Motor neuron (in vitro differentiated cells): ENCODE measurements around the gene PRMT1. TPM values are rescaled to one million over a fixed set of nuclear protein-coding genes. Genes with fewer than 3 reads are reported as not detected.

Experiments
- ATAC-seq, 8 experiments: fragments of 200-7000 bp; cut with Tn5 transposase; replicated peaks in 6 of 8; 2 replicates each; pipeline ENCODE4 v1.8.0; 2021; ENCODE audit warnings: mild to moderate bottlenecking in 8 of 8, moderate library complexity in 8 of 8
- H3K27ac ChIP-seq, 2 donors: fragments of 250-450 bp; sonication (Bioruptor Pico); 2 replicates each; pipeline ENCODE4 v1.9.0; 2021; ENCODE audit warnings: antibody characterized with exemption in 2 of 2, mild to moderate bottlenecking in 2 of 2, moderate library complexity in 1 of 2
- H3K4me1 ChIP-seq, 2 donors: fragments of 250-450 bp; sonication (Bioruptor Pico); replicated peaks in 1 of 2; 2 replicates each; pipeline ENCODE4 v1.6.1; 2021; ENCODE audit warnings: antibody characterized with exemption in 2 of 2, mild to moderate bottlenecking in 2 of 2, moderate library complexity in 1 of 2
- H3K4me3 ChIP-seq, 5 donors: fragments of 250-450 bp; sonication (Bioruptor Pico); 2 replicates each; pipeline ENCODE4 v1.9.0; 2021; ENCODE audit warnings: antibody characterized with exemption in 5 of 5, mild to moderate bottlenecking in 5 of 5, moderate library complexity in 4 of 5
- WGBS, 10 experiments: fragments of 450-650 bp; shearing (Covaris generic); methylation state at CpG; one replicate each; pipeline ENCODE4 v1.0.0; 2022; 5-methylcytosine and 5-hydroxymethylcytosine counted together
- in situ Hi-C, 9 experiments: fragments of 400-800 bp; cut with MboI; loops; one replicate each; pipeline ENCODE4 v1.15.0; 2021; ENCODE audit warnings: low sequenced_read_pairs in 9 of 9, low pct_unique_long_range_greater_than_20kb in 2 of 9; ENCODE audit not compliant: unreplicated experiment in 9 of 9
- total RNA-seq, 8 experiments: library from RNA; unstranded; fragments of 300-600 nt; gene quantifications; 2 replicates each; pipeline versions ENCODE4 v1.2.3 to v1.2.4, GENCODE V29; 2022

PRMT1 gene
- total RNA-seq, 8 experiments from 2014 or later: 190 to 369 (median 229) TPM

DNA sequence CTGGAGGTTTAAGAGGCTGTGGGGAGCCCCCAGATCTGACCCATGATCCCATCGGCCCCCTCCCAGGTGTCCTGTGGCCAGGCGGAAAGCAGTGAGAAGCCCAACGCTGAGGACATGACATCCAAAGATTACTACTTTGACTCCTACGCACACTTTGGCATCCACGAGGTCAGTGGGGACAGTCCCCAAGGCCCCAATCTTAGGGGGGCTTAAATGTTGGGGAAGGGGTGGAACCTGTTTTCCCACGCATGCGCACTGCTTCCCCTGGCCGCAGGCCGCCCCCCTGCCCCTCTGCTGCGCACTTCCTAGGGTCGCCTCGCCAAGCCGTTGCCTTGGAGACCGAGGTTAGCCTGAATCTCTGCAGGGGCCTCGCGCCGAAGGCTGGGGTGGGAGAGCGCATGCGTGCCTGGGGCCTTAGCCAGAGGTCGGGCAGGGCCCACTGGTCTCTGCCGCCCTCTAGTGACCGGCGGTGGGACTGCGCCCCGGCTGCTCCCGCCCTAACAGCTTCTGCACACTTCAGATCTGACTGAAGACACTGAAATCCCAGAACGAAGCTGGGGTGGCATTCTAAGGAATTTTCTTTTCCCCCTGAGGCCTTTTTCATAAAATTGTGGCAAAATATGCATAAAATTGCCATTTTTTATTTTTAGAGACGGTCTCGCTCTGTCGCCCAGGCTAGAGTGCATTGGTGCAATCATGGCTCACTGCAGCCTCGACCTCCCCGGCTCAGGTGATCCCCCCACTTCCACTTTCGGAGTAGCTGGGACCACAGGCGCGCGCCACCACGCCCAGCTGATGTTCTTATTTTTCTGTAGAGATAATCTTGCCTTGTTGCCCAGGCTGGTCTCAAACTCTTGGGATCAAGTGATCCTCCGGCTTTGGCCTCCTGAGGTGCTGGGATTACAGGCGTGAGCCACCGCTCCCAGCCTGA lies 3.6 kb downstream of the PRMT1 start:
- peak in 7 of 8 experiments; percentile 0 to 36 (median 24) for ATAC-seq
- WGBS, 10 experiments: 40 to 100% (median 76%) methylated on average over 1 to 19 of the region's 40 CpGs; no CpG with 5 or more reads in 1 of the 10 experiments
- H3K4me1 ChIP-seq: peaks cover 25 to 26% of the 10 kb centered on the region in 2 donors
- H3K4me3 ChIP-seq: peak overlapping the region in 4 of 5 donors; percentile 2 to 29 (median 8)
- in situ Hi-C loops: no loop called here
- peak overlapping the region; percentile 24 to 79 for H3K27ac ChIP-seq

DNA sequence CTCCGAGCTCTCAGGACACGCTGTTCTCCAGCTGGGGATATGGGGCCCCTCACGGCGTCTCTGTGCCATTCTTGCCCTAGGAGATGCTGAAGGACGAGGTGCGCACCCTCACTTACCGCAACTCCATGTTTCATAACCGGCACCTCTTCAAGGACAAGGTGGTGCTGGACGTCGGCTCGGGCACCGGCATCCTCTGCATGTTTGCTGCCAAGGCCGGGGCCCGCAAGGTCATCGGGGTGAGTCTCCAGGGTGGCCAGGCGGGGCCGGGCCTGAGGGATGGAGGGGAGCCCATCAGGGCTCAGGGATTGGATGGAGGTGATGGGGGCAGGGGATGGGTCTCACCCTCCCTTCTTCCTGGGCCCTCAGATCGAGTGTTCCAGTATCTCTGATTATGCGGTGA lies 4.8 kb downstream of the PRMT1 start:
- no peak overlapping the region for H3K4me3 ChIP-seq
- H3K4me1 ChIP-seq: peaks cover 25 to 26% of the 10 kb centered on the region in 2 donors
- 82 to 100% (median 100%) methylated on average over 2 to 6 of the region's 19 CpGs; no CpG with 5 or more reads in 6 of the 10 experiments for WGBS, 10 experiments
- ATAC-seq: no peak
- in situ Hi-C loops: no loop called here
- H3K27ac ChIP-seq: no peak overlapping the region

DNA sequence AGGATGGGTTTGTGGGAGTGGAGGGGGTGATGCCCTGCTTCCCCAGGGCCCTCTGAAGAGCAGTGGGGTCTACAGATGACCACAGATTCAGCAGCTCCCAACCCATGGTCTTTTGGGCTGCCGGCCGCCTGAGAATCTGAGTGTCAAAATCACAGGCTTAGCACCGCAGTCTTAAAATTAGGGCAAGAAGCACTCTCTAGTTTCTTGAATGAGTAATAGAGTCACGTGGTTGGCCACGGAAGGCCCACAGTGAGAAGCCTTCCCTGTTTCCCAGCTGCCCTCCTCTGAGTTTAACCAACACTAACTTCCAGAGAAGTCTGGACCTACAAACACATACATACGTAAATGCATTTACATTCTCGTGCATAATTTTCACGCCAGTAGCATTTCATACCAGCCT lies 5.2 kb downstream of the PRMT1 start:
- Histone ChIP-seq H3K27ac (no peak overlapping the region), H3K4me1 (peaks cover 25 to 26% of the 10 kb centered on the region in 2 donors), H3K4me3 (no peak overlapping the region)
- 62 to 100% (median 89%) methylated on average over 1 to 8 of the region's 8 CpGs; no CpG with 5 or more reads in 2 of the 10 experiments for WGBS, 10 experiments
- in situ Hi-C loops: no loop called here
- ATAC-seq: no peak

DNA sequence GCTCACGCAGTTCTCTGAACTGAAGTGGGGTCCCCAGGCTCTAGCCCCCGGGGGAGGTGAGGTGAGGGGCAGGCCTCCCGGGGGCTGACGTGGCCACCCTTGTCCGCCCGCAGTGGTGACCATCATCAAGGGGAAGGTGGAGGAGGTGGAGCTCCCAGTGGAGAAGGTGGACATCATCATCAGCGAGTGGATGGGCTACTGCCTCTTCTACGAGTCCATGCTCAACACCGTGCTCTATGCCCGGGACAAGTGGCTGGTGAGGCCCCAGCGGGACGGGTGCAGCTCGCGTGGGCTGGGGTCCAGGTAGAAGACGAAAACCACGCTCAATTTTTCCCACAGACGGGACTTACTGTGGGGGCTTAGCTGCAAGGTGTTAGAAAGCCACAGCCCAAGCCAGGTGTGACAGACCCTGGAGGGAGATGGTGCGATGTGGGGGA lies 6.8 kb downstream of the PRMT1 start:
- no peak for ATAC-seq
- Histone ChIP-seq H3K4me3 (no peak overlapping the region), H3K27ac (no peak overlapping the region), H3K4me1 (peaks cover 21 to 26% of the 10 kb centered on the region in 2 donors)
- in situ Hi-C loops: no loop called here
- 60 to 100% (median 100%) methylated on average over 1 to 9 of the region's 18 CpGs; no CpG with 5 or more reads in 4 of the 10 experiments for WGBS, 10 experiments

DNA sequence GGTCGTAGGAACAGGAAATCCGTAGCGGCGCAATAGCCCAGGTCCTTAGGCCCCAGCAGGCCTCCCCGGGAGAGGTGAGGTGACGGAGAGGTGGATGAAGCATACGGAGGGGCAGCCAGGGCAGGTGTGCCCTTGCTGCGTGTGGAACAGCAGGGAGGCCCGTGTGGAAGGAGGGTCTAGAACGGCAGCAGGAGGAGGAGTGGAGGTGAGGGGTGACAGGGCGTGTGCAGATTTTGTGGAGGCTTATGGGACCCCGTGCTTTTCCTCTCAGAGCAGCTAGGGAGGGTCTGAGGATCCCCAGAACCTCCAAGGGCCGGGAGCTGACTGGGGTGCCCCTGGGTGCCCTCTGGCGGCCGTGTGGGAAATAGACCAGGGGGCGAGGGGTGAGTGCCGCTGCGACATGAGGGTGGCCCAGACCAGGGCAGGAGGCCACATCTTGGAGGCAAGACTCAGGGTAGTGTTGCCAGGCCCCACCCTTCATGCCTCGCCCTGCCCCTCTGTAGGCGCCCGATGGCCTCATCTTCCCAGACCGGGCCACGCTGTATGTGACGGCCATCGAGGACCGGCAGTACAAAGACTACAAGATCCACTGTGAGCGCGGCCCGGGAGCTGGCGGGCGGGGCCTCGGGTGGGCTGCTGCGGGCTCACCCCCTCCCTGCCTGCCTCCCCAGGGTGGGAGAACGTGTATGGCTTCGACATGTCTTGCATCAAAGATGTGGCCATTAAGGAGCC lies 7.3 kb downstream of the PRMT1 start:
- Histone ChIP-seq H3K4me3 (no peak overlapping the region), H3K4me1 (peaks cover 21 to 26% of the 10 kb centered on the region in 2 donors), H3K27ac (no peak overlapping the region)
- WGBS, 10 experiments: 68 to 100% (median 95%) methylated on average over 1 to 11 of the region's 35 CpGs; no CpG with 5 or more reads in 5 of the 10 experiments
- in situ Hi-C loops: no loop called here
- ATAC-seq: peak in 2 of 8 experiments; percentile 7 to 12

DNA sequence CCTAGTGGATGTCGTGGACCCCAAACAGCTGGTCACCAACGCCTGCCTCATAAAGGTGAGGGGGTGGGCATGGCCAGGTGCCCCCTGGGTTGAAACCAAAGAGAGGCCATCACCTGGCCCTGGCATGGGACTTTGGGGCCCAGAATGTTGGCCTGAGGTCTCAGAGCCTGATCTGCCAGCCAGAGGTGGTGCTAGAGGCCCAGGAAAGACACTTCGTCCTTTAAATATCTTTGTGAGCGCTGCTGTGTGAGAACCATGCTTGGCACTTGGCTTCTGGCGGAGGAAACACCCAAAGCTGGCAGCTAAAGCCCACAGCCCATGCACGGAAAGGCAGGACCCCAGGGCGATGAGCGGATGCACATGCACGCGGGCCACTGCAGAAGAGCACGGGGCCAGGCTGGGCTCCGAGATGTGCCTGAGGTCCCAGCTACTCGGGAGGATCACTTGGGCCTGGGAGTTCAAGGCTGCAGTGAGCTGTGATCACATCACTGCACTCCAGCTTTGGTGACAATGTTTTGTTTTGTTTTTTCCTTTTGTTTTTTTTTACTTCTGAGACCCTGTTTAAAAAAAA lies 8.0 kb downstream of the PRMT1 start:
- H3K27ac ChIP-seq: no peak overlapping the region
- peaks cover 17 to 22% of the 10 kb centered on the region in 2 donors for H3K4me1 ChIP-seq
- in situ Hi-C loops: no loop called here
- WGBS, 10 experiments: 79 to 100% (median 96%) methylated on average over 2 to 8 of the region's 13 CpGs; no CpG with 5 or more reads in 6 of the 10 experiments
- no peak overlapping the region for H3K4me3 ChIP-seq
- ATAC-seq: no peak

DNA sequence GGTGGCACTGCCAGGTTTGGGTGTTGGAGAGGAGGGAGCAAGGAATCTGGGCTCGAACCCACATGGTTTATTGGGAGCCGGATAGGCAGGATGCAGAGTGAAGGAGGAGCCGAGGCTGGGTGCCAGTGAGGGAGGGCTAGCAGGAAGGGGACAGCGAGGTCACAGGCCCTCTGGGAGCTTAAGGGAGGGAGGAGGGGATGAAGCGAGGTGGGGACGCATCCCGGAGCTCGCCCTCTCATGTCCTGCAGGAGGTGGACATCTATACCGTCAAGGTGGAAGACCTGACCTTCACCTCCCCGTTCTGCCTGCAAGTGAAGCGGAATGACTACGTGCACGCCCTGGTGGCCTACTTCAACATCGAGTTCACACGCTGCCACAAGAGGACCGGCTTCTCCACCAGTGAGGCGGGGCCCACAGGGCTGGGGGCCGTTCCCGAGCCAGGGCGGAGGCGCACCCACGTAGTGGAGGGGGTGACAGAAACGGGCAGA lies 8.8 kb downstream of the PRMT1 start:
- Histone ChIP-seq H3K27ac (no peak overlapping the region), H3K4me3 (no peak overlapping the region), H3K4me1 (peaks cover 11 to 16% of the 10 kb centered on the region in 2 donors)
- ATAC-seq: no peak
- in situ Hi-C loops: no loop called here
- 68 to 90% (median 80%) methylated on average over 1 to 7 of the region's 23 CpGs; no CpG with 5 or more reads in 5 of the 10 experiments for WGBS, 10 experiments

DNA sequence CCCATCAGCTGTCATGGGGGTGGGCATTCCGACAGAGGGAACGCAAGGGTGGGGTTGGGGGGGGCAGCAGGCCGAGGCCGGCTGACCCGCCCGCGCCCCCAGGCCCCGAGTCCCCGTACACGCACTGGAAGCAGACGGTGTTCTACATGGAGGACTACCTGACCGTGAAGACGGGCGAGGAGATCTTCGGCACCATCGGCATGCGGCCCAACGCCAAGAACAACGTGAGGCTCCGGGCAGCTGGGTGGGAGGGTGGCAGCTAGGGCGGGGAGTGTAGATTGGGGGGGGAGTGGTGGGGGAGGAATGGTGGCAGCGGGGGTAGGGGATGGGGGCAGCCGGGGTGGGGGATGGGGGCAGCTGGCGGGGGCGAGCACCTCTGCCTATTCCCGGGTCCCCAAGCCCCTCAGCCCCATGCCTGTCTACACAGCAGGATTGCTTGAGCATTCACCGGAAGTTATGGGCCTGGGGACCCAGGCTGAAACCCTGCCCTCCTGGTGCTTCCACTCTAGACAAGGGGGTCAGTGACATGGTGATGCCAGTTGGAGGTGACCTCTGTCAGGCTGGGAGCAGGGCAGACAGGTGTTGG lies 9.5 kb downstream of the PRMT1 start:
- Histone ChIP-seq H3K4me3 (no peak overlapping the region), H3K4me1 (peaks cover 10 to 14% of the 10 kb centered on the region in 2 donors), H3K27ac (no peak overlapping the region)
- no peak for ATAC-seq
- WGBS, 10 experiments: no CpG with 5 or more reads among the region's 27 CpGs
- in situ Hi-C loops: no loop called here

DNA sequence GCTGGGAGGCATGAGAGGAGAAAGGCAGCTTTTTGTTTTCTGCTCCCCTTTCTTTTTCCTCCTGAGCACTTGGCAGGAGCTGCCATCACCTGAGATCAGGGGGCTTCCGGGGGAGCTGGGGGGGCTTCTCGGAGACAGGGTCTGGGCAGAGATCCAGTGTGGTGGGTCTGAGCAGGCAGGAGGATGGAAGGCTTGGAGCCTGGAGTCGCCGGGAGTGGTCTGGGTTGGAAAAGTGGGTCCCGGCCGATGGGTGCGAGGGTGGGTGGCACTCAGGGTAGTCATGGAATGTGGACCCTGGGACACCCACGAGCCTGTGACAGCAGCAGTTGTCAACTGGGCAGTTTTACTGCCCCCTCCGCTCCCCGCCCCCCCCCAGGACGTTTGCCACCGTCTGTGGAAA lies 10.1 kb downstream of the PRMT1 start:
- in situ Hi-C loops: no loop called here
- no peak for ATAC-seq
- no peak overlapping the region for H3K4me3 ChIP-seq
- WGBS, 10 experiments: no CpG with 5 or more reads among the region's 12 CpGs
- H3K4me1 ChIP-seq: peaks cover 10 to 16% of the 10 kb centered on the region in 2 donors
- H3K27ac ChIP-seq: no peak overlapping the region

DNA sequence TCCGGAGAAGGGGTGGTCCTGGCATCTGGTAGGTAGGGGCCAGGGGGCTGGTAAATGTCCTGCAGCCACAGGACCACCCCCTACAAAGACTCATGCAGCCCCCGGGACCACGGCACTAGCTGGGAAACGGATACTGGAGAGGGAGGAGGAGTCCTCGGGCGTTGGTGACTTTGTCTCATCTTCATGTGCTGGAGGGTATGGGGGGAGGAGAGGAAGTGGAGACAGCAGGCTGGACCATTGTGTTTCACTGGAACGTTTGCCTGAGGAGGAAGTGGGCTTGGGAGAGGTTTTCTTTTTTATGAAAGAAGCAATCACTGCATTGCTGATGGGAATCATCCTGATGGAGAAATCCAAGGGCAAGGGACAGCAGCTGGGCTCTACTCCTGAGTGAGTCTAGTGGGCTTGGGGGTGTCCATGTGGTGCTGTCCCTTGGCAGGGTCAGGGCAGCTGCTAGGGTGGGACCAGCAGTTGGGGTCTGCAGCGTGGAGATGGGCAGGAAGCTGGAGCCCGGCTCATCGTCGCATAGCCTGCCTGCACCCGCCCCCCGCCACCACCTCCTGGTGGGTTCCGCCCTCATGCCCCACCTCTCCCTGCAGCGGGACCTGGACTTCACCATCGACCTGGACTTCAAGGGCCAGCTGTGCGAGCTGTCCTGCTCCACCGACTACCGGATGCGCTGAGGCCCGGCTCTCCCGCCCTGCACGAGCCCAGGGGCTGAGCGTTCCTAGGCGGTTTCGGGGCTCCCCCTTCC lies 10.7 kb downstream of the PRMT1 start:
- Histone ChIP-seq H3K27ac (no peak overlapping the region), H3K4me1 (peaks cover 14 to 20% of the 10 kb centered on the region in 2 donors), H3K4me3 (no peak overlapping the region)
- no peak for ATAC-seq
- in situ Hi-C loops: no loop called here
- 0 to 60% (median 17%) methylated on average over 1 to 3 of the region's 26 CpGs; no CpG with 5 or more reads in 5 of the 10 experiments for WGBS, 10 experiments

DNA sequence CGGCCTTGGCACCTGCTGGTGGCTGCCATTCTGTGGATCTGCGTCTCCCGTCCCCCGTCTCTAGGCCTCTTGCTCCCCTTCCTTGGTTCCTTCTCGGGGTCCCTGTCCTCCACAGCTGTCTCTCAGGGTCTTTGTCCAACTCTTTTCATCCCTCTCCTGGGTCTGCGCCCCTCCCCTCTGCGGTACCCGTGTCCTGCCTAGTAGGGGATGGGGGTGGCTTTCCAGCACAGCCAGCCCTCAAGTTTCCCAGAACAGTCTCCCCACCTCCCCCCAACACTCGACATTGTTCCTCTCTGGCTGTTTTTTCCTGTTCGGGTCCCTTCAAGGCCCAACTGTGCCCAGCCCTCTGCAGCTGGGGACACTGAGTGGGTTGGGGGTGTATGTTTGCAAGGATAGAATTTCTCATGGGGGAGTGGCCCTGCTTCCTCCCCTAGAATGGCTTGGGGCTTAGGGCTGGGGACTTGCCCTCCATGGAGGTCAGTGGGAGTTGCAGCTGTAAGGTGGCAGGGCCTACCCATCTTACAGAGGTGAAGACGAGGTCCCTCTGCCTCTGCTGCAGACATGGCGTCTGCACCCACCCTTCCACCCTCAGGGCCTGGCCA lies 11.6 kb downstream of the PRMT1 start:
- no peak overlapping the region for H3K4me3 ChIP-seq
- ATAC-seq: no peak
- in situ Hi-C loops: no loop called here
- WGBS, 10 experiments: 50 to 100% (median 79%) methylated on average over 1 to 3 of the region's 12 CpGs; no CpG with 5 or more reads in 5 of the 10 experiments
- H3K27ac ChIP-seq: no peak overlapping the region
- H3K4me1 ChIP-seq: peaks cover 16 to 20% of the 10 kb centered on the region in 2 donors
